Measurements from ENCODE around the gene SEC14L5. TPM values are rescaled to one million over a fixed set of nuclear protein-coding genes. Genes with fewer than 3 reads are reported as not detected.

Gene SEC14L5
- total RNA-seq, 2 donors from 2014 or later = 1.1 TPM; not detected in 1

DNA sequence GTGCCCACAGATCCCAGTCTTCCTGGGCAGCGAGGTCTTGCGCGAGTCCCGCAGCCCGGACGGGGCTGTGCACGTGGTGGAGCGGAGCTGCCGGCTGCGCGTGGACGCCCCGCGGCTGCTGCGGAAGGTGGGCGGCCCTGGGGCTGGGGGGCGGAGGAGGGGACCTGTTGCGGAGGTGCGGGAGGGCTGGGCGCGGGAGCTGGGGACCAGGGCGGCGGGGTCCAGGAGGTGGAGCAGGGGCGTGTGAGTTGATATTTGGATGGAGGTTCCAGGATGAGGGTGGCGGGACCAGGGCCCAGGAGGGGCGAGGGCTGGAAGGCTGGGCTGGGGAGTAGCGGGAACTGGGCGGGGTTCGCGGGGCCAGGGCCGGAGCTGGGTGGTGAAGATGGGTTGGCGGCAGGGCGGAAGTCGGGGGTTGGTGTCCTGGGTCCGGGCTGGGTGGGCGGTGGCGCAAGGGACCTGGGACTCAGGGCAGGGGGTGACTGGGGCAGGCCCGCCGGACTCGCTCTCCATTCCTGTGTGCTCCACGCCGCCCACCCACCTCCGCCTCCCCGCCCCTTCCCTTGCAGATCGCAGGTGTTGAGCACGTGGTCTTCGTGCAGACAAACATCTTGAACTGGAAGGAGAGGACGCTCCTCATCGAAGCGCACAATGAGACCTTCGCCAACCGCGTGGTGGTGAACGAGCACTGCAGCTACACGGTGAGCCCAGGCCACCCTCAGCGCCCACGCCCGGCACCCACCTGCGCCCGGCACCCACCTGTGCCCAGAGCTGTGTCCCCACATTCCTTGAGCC is 29.6 kb downstream of the SEC14L5 start:
- Mint-ChIP-seq H3K27ac (no peak overlapping the region), H3K9me3 (peaks cover 0 to 3% of the 10 kb centered on the region in 2 donors), H3K36me3 (peaks cover 0 to 6% of the 10 kb centered on the region in 2 donors)
- no peak for DNase-seq (ENCODE audit: low spot score in 2 of 2)
- ATAC-seq = no peak

DNA sequence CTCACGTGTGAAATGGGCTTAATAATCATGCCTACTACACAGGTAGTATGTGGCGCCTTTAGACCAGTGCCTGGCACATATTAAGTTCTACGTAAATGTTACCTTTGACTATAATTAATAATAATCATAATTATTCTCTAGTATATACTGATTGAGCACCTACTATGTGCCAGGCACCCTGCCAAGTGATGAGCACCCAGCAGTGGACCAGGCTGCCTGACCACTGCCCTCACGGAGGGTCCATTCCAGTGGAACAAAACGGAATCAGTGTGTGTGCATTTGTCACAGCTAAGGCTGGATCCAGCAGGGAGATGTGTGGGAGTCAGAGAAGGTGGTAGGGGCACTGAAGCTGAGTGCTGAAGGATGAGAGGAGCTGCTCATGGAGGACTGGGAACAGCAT is 30.5 kb downstream of the SEC14L5 start:
- no peak for ATAC-seq
- no peak for DNase-seq (ENCODE audit: low spot score in 2 of 2)
- no peak overlapping the region for H3K27ac Mint-ChIP-seq
- peaks cover 0 to 3% of the 10 kb centered on the region in 2 donors for H3K9me3 Mint-ChIP-seq
- H3K36me3 Mint-ChIP-seq = peaks cover 0 to 6% of the 10 kb centered on the region in 2 donors

DNA sequence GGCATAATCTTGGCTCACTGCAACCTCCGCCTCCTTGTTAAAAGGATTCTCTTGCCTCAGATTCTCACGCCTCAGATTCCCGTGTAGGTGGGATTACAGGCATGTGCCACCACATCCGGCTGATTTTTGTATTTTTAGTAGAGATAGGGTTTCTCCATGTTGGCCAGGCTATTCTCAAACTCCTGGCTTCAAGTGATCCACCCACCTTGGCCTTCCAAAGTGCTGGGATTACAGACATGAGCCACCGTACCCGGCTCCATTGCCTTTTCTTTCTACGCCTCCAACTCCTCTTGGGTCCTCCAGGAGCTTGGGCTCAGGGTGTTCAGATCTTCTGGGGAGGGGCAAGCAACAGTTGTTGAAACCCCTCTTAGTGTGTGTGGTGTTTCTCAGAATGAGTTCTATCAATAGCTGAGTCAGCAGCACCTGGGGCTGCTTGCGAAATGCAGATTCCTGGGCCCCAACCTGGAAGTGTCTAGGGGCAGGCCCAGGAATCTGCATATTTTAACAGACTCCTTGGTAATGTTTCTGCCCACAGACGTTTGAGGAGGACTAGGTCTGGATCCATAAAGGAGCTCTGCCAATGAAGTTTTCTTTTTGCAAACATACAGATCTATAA is 31.4 kb downstream of the SEC14L5 start:
- DNase-seq (ENCODE audit: low spot score in 2 of 2) = no peak
- H3K27ac Mint-ChIP-seq = no peak overlapping the region
- no peak for ATAC-seq
- no peaks in the 10 kb centered on the region for H3K9me3 Mint-ChIP-seq
- H3K36me3 Mint-ChIP-seq = peaks cover 0 to 6% of the 10 kb centered on the region in 2 donors

DNA sequence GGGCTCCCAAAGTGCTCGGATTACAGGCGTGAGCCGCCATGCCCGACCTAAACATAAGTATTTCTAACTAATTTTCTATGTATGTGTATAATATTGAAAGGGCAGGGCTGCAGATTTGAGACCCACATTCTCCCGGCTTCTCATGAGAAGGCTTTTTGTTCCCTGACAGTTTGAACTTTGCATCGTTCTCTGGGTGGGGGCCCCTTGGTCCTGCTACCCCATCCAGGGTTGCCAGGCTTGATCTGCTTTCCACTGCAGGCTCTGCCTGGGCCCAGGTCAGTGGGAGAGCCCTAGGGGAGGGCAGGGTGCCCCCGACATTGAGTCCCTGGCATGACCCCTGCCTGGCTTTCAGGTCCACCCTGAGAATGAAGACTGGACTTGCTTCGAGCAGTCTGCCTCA is 32.3 kb downstream of the SEC14L5 start:
- ATAC-seq (no peak), DNase-seq (ENCODE audit: low spot score in 2 of 2) (no peak)
- H3K27ac Mint-ChIP-seq = no peak overlapping the region
- no peaks in the 10 kb centered on the region for H3K9me3 Mint-ChIP-seq
- peaks cover 0 to 6% of the 10 kb centered on the region in 2 donors for H3K36me3 Mint-ChIP-seq

DNA sequence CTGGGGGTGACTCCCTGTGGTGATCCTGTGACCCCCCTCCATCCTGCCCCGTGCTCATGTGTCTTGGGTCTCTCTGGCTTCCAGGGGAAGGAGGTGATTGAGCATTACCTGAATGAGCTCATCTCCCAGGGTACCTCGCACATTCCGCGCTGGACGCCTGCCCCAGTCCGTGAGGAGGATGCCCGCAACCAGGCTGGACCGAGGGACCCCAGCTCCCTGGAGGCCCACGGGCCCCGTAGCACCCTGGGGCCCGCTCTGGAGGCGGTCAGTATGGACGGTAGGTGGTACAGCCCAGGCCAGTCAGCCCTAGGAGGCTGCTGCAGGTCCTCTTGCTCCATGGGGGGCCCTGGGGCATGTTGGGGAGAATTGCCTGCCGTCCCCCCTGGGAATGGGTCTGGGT is 33.6 kb downstream of the SEC14L5 start:
- Mint-ChIP-seq H3K36me3 (peaks cover 0 to 6% of the 10 kb centered on the region in 2 donors), H3K27ac (no peak overlapping the region), H3K9me3 (no peaks in the 10 kb centered on the region)
- ATAC-seq (no peak), DNase-seq (ENCODE audit: low spot score in 2 of 2) (no peak)

DNA sequence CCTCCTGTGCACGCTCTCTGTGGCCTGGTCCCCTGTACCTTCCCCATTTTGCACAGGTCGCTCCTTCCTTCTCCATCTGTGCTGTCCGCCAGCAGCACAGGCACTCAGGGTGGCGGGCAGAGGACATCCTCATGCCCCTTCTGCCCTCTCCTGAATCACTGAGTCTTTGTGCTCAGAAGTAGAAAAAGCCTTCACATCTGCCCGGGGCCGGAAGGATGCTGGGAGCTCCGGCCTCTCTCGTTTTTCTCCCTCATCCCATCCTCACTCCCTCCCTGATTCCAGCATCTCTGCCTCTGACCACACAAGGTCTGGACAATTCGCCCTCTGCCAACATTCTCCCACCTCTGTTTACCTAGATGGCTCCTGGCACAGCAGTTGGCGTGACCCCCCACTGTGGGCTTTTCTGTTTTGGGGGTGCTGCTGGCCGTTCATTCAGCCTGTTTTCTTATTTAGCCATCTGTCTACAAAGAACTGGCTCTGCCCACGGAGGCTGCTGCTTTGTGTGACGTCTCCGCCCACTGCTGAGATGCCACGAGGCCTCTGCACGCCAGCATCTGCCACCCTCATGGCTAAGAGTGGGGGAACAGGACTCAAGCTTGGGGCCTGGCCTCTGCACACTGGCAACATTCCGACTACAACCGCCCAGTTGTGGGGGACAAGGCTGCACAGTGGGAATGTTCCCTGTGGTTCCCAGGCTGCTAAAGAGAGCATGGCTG is 36.7 kb downstream of the SEC14L5 start:
- no peak for ATAC-seq
- H3K27ac Mint-ChIP-seq = no peak overlapping the region
- DNase-seq (ENCODE audit: low spot score in 2 of 2) = no peak

DNA sequence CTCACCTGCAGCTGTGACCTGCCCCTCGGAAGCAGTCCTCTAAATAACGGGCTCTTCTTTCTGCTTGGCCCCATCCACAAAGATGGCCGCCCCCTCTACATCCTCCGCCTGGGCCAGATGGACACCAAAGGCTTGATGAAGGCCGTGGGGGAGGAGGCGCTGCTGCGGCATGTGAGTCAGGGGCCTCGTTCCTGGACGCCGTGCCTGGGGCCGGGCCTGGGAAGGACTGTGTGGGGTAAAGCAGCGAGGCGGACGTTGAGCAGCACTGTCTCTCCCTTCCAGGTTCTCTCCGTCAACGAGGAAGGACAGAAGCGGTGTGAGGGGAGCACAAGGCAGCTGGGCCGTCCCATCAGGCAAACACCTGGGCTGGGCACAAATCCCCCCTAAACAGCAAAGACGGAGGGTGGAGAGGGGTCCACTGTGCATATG is 42.5 kb downstream of the SEC14L5 start:
- H3K9me3 Mint-ChIP-seq = no peaks in the 10 kb centered on the region
- DNase-seq (ENCODE audit: low spot score in 2 of 2) (no peak), ATAC-seq (no peak)
- no peak overlapping the region for H3K27ac Mint-ChIP-seq
- H3K36me3 Mint-ChIP-seq = no peaks in the 10 kb centered on the region

More for the DNA sequence above, 36.7 kb downstream of the SEC14L5 start:
- no peaks in the 10 kb centered on the region for H3K9me3 Mint-ChIP-seq
- H3K36me3 Mint-ChIP-seq = no peaks in the 10 kb centered on the region

DNA sequence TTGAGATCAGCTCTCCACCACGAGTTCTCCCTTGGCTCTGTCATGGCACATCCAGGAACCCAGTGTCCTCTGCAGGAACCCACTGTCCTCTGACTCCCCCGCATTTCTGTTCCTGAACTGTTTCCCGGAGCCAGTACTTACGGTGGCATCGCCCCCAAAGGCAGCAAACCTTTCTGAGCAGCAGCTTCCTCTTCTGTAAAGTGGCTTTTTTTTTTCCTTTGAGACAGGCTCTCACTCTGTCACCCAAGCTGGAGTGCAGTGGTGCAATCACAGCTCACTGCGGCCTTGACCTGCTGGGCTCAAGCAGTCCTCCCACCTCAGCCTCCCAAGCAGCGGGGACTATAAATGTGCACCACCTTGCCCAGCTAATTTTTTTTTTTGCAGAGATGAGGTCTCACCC is 43.4 kb downstream of the SEC14L5 start:
- no peak for ATAC-seq

DNA sequence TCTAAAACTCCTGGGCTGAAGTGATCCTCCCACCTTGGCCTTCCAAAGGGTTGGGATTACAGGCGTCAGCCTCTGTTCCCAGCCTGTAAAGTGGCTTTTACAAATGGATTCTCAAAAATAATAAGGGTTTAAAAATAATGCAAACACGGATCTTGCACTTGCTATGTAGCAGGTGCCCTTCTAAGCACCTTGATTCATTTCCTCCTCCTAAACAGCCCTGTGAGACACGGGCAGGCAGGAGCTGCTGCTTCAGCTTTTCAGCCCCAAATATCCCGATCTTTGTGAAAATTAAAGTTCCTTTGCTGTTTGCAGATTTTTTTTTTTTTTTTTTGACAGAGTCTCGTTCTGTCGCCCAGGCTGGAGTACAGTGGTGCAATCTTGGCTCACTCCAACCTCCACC is 43.9 kb downstream of the SEC14L5 start:
- Mint-ChIP-seq H3K36me3 (no peaks in the 10 kb centered on the region), H3K27ac (no peak overlapping the region), H3K9me3 (no peaks in the 10 kb centered on the region)
- DNase-seq (ENCODE audit: low spot score in 2 of 2) = no peak
- ATAC-seq = no peak

More for the DNA sequence above, 43.4 kb downstream of the SEC14L5 start:
- Mint-ChIP-seq H3K9me3 (no peaks in the 10 kb centered on the region), H3K27ac (no peak overlapping the region), H3K36me3 (no peaks in the 10 kb centered on the region)
- no peak for DNase-seq (ENCODE audit: low spot score in 2 of 2)

DNA sequence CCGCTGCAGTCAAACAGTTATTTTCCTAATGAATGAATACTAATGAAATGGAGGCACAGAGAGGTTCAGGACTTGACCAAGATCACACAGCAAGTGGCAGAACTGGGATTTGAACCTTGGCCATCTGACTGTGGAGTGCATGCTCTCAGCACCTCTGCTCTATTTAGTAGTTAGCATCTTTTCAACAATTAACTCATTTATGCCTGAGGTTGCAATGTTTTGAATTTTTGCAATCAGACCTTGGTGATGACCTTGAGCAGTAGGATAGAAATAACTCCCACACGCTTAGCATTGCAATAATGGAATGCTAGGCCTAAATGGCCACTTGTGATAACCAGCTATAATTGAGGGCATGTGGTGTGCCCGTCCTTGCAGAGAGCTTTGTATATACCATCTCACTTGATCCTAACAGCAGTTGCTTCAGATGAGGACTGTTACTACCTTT is 44.6 kb downstream of the SEC14L5 start:
- DNase-seq (ENCODE audit: low spot score in 2 of 2) (no peak), ATAC-seq (no peak)
- no peaks in the 10 kb centered on the region for H3K36me3 Mint-ChIP-seq
- H3K9me3 Mint-ChIP-seq = no peaks in the 10 kb centered on the region
- no peak overlapping the region for H3K27ac Mint-ChIP-seq

DNA sequence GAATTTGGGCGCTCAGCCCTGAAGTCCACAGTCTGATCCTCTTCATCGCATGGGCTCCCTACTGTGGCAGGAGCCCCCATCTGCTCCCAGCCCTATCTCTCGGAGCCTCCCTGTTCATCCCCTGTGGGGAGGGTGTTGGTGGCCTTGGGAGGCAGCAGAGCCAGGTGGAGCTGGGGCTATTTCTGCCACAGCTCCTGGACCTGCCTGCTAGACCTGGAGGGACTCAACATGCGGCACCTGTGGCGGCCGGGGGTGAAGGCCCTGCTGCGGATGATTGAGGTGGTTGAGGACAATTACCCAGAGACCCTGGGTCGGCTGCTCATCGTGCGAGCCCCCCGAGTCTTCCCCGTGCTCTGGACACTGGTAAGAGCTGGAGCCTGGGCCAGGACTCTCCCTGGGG is 45.1 kb downstream of the SEC14L5 start:
- ATAC-seq = no peak
- no peaks in the 10 kb centered on the region for H3K9me3 Mint-ChIP-seq

DNA sequence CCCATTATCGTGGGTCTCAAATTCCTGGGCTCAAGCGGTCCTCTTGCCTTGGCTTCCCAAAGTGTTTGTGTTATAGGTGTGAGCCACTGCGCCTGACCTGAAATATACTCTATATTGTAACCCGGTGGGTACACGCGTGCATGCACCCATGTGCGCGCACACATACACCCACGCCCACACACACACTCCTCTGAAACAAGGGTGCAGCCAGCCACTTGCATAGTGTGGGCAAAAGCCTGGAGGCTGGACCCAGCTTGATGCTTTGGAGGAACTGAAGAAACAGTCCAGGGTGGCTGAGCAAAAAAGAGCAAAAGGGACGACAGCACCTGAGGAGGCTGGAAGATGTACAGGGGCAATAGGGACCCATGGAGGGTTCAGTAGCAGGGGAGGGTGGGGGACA is 45.7 kb downstream of the SEC14L5 start:
- DNase-seq (ENCODE audit: low spot score in 2 of 2) (no peak), ATAC-seq (no peak)
- Mint-ChIP-seq H3K27ac (no peak overlapping the region), H3K36me3 (no peaks in the 10 kb centered on the region), H3K9me3 (no peaks in the 10 kb centered on the region)

More for the DNA sequence above, 45.1 kb downstream of the SEC14L5 start:
- Mint-ChIP-seq H3K27ac (no peak overlapping the region), H3K36me3 (no peaks in the 10 kb centered on the region)
- DNase-seq (ENCODE audit: low spot score in 2 of 2) = no peak

DNA sequence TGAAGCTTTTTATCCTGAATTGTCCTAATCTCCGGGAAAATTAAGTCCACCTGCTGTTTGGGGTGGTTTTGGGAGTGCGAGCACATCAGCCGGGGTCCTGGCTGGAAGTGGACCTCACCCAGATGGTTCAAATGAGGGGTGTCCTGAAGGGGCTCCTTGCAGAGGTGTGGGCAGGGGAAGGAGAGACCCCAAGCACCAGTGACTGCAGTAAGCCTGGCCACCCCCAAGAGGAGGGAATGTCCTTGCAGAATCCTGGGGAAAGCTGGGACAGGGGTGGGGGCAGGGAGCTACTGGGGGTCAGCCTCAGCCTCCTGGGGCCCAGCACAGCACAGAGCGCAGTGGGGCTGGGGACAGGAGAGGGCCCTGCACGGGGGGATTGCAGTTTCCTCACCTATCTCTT is 46.2 kb downstream of the SEC14L5 start:
- no peak for ATAC-seq
- no peaks in the 10 kb centered on the region for H3K36me3 Mint-ChIP-seq
- no peaks in the 10 kb centered on the region for H3K9me3 Mint-ChIP-seq
- DNase-seq (ENCODE audit: low spot score in 2 of 2) = no peak
- H3K27ac Mint-ChIP-seq = no peak overlapping the region

DNA sequence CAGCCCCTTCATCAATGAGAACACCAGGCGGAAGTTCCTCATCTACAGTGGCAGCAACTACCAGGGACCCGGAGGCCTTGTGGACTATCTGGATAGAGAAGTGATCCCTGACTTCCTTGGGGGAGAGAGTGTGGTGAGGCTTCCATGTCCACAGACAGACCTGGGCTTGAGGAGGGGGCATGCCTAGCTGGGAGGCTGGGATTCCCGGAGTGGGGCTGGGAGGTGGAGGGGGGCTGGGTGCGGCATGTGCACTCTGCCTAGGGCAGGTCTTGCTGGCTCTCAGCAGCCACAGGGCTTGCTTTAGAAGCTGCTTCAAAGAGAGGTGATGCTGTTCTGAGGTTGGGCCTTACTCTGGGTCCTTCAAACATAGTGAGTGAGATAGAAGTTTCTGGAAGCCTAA is 47.8 kb downstream of the SEC14L5 start:
- Mint-ChIP-seq H3K9me3 (no peaks in the 10 kb centered on the region), H3K36me3 (no peaks in the 10 kb centered on the region), H3K27ac (no peak overlapping the region)
- DNase-seq (ENCODE audit: low spot score in 2 of 2) = no peak
- ATAC-seq = no peak

DNA sequence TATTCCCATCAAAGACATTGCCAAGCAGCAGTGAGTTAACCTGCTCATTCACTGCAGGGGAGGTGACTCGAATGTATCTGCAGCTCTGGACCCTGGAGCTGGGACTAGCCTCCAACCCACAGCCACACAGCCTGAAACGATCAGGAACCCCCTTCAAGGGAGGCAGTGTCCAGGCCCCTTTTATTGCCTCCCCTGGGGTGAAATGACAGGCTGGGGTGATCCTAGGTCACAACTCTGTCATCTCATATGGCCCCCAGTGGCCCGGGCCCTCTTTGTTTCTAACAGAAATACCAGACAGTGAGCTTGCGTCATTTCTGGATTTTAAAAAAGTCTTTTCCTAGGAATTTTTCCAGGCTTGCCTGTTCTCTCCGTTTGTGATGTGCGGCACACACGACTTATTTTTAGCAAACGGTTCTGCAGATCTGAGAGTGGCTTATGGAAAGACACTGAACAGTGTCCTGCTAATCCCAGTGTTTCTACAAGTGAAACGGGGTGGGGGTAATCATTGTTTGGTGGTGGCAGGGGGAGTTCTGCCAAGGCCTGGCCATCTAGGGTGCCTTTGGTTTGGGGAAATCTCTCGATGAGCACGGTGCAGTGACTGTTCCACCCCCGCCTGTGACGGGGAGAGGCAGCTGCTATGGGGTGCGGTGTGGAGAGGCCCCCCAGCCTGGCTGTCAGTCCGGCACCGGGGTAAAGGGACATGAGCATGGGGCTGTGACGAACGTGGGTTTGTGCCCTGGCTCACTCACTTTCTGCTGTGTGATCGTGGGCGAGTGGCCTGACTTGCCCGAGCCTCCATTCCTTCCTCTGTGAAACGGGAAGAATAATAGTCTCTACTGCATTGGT is 48.4 kb downstream of the SEC14L5 start:
- Mint-ChIP-seq H3K9me3 (no peaks in the 10 kb centered on the region), H3K36me3 (no peaks in the 10 kb centered on the region), H3K27ac (no peak overlapping the region)
- ATAC-seq (no peak), DNase-seq (ENCODE audit: low spot score in 2 of 2) (no peak)

DNA sequence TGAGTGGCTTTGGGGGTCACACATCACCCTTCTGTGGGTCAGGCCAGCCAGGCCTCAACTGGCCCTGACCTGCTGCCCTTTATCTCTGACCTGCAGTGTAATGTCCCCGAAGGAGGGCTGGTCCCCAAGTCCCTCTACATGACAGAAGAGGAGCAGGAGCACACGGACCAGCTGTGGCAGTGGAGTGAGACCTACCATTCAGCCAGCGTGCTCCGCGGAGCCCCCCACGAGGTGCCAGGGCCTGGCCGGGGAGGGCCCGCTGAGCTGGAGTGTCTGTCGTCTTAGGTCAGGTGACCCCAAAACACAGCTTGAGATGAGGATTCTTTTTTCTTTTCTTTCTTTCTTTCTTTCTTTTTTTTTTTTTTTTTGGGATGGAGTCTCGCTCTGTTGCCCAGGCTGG is 49.1 kb downstream of the SEC14L5 start:
- no peak overlapping the region for H3K27ac Mint-ChIP-seq
- no peak for ATAC-seq
- H3K9me3 Mint-ChIP-seq = no peaks in the 10 kb centered on the region

More for the DNA sequence above, 49.1 kb downstream of the SEC14L5 start:
- no peak for DNase-seq (ENCODE audit: low spot score in 2 of 2)
- H3K36me3 Mint-ChIP-seq = no peaks in the 10 kb centered on the region
